GF-D8 (cell line): ENCODE measurements around the gene CHST2.

ENCODE experiments used
- DNase-seq: peaks from one replicate; lab custom pipeline; 2025; lab: John Stamatoyannopoulos, UW

CHST2 gene

GRCh38 chr3:143167969-143168854 is 48.6 kb downstream of the CHST2 start:
- DNase-seq: no peak

DNA sequence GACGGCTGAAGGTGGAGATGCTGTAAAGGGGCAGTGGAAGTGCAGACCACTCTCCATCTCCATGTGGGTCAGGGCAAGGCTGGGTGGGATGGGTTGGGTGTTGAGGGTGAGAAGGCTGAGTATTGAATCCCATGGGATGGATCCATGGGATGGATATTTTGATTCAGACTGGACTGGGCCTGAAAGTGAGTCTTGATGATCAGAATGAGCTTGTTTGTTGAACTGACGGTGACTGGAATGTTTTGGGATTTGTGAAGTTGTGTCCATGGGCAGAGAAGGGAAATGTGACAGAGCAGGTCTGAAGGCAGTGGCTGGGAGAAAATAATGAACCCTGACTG is 49.3 kb downstream of the CHST2 start:
- DNase-seq: no peak

DNA sequence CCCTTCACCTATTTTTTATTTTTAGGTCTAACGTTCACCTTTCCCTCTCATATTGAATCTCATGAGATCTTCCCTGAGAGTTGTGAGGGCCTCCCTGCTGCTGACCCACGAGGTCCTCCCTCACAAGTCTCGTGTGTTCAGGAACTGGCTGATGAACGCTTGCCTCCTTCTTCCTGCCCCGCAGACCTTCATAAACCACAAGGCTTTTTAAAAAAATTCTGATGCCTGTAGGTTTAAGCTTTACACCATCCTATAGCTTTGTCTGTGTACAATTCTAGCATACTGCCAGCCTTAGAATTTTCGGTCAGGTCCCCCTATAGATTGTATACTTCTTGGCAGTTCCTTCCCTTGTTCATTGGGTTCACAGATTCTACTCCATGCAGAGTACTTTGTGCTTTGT is 50.5 kb downstream of the CHST2 start:
- no peak for DNase-seq

- DNase-seq: no peak
Observed at GRCh38 chr3:143170676-143171075, 51.1 kb downstream of the CHST2 start.

- no peak for DNase-seq
Observed at GRCh38 chr3:143171141-143171980, 51.8 kb downstream of the CHST2 start.

- no peak for DNase-seq
Observed at GRCh38 chr3:143172062-143172794, 52.7 kb downstream of the CHST2 start.

DNA sequence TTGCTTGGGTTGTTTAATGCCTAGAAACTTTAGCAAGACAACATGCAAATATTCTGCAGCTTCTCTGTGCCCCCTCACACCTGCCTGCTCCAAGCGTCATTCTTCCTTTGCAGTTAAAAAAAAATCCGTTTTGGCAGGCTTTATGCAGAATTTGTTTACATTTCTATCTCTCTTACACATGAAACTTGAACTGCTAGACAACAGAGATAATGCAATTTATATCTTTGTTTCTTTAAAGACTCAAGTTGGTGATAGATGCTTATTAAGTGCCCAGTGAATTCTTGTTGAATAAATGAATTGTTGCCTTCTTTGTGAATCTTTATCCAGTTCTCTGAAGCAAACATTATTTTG is 53.2 kb downstream of the CHST2 start:
- DNase-seq: no peak

DNA sequence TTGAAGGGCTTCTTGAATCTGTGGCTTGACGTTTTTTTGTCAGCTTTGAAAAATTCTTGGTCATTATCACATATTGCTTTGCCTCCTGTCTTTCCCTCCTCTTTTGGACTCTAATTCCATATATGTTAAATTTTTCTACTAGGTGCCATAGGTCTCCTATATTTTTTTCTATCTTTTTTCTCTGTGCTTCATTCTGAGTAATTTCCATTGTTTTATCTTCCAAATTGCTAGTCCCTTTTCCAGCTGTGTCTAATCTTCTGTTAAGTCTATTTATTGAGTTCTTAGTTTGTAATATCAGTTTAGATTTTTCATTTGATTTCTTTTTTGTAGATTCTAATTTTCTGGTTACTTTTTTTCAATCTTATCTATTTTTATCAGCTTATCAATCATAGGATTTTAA is 53.7 kb downstream of the CHST2 start:
- DNase-seq: no peak
